G401.6 (cell line): ENCODE data around the gene MRPL45.

Source experiments
- FAIRE-seq: peaks from 2 replicates; lab custom pipeline; 2012; peaks lifted over from hg19 to GRCh38; lab: Jason Lieb, UNC

The MRPL45 gene

GRCh38 chr17:38325221-38325851, 28.4 kb downstream of the MRPL45 start:
- FAIRE-seq, result no peak

- no peak for FAIRE-seq
Observed at GRCh38 chr17:38326996-38327792, 30.2 kb downstream of the MRPL45 start.

GRCh38 chr17:38327936-38328335, 31.0 kb downstream of the MRPL45 start:
- no peak for FAIRE-seq

DNA sequence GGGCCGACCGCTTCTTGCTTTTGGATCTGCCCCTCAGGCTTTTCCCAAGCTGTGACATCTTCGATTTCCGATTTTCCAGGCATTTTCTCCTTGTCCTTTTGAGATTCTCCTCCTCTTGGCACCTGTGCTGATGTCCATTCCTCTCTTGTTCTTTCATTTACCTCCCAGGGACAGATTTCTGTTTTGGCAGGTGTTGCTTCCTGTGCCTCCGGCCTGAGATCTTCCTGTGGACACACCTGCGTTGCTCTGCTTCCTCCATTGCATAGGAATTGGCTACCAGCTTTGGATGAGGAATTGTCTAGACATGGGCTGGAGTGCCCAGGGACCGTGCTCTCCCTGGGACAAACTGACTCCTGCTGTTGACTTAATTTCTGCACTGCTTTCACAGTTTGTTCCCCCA, 31.7 kb downstream of the MRPL45 start:
- no peak for FAIRE-seq

GRCh38 chr17:38329284-38329683, 32.3 kb downstream of the MRPL45 start:
- FAIRE-seq, result no peak

DNA sequence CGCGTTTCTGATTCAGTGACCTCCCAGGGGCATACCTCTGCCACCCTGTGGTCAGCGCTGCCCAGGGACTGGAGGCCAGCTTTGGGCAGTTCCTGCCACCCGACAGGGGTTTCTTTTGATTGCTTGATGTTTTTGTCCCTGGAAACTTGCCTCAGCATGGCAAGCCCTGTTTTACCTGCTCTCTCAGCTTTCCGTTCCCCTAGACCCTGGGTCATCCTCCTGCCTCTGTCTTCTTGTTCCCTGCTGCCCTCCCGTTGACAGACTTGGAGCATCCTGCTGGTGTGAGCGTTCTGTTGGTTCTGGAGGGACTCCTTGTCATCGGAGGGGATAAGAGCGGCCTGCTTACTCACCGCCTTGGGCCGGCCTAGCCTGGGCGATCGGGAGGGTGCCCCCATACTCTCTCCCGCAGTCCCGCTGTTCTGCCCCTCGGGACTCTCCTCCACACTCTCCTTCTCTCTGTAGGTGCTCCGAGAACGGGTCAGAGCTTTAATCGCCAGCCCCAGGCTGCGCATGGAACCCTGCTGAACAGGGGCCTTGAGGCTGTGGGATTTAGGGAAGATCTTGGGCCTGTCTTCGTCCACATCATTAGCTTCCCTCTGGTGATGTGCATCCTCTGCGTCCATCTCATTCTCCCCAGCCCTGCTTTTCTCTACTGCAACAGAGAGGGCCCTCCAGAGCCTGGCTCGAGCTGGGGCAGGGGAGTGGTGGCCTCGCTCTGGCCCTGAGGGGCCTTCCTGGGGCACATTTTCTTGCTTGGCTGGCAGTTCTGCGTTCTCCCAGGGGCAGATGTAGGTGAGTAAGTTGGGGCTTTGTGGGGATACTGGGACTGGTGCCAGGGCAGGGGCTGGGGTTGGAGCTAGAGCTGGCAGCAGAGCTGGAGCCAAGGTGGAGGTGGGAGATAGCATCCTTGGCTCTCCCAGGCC, 33.1 kb downstream of the MRPL45 start:
- FAIRE-seq, result no peak

- FAIRE-seq, result no peak
Observed at GRCh38 chr17:38330941-38331411, 34.0 kb downstream of the MRPL45 start.

GRCh38 chr17:38332735-38333134, 35.8 kb downstream of the MRPL45 start:
- FAIRE-seq, result no peak

DNA sequence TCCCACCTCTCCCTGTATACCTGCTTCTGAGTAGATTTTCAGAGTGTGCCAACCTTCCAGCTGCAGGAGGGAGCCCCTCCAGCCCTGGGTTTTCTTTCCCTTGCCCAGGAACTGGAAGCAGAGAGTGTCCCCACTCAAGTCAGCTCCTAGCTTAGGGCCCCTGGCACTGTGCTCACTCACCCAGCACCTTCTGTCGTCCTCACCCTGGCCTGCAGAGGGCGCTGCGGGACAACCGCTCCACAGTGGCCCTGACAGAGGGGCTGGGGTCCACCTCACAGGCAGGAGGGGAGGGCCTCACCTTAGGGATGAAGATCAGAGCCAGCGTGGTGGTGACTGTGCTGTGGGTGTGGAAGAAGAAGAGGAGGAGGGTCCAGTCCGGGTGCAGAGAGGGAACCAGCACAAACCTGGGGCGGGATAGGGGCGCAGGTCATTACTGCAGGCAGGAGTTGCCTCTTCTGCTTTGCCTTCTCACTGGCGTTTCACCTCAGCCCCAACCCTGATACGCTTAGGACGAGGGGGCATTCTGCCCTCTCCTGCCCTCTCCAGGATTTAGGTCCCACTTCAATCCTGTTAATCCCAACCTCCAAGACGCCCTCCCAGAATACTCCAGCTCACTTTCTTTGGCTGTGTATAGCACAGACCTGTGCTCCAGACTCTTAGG, 36.8 kb downstream of the MRPL45 start:
- FAIRE-seq, result no peak

- FAIRE-seq, result no peak
Observed at GRCh38 chr17:38334480-38335364, 37.8 kb downstream of the MRPL45 start.

DNA sequence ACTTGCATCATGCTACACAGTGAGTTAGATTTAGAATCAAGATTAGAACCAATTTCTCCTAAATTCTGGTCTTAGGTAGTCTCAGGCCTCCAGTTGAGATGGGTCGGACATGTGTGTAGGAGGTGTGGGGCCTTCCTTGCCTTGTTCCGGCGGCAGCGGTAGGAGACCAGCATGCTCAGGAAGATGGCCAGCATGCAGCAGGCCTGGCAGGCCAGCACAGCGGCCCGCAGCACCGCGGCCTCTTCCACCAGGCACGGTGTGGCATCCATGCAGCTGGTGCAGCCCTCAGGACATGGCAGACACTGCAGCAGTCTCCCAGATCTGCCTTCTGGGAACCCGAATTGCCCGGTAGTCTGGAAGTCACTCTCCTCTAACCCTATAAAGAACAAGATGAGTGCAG, 39.9 kb downstream of the MRPL45 start:
- FAIRE-seq, result no peak

GRCh38 chr17:38338053-38338452, 41.1 kb downstream of the MRPL45 start:
- FAIRE-seq, result no peak

GRCh38 chr17:38338535-38338934, 41.6 kb downstream of the MRPL45 start:
- no peak for FAIRE-seq

GRCh38 chr17:38339891-38340290, 42.9 kb downstream of the MRPL45 start:
- FAIRE-seq, result no peak

GRCh38 chr17:38341035-38341721, 44.2 kb downstream of the MRPL45 start:
- FAIRE-seq, result no peak

DNA sequence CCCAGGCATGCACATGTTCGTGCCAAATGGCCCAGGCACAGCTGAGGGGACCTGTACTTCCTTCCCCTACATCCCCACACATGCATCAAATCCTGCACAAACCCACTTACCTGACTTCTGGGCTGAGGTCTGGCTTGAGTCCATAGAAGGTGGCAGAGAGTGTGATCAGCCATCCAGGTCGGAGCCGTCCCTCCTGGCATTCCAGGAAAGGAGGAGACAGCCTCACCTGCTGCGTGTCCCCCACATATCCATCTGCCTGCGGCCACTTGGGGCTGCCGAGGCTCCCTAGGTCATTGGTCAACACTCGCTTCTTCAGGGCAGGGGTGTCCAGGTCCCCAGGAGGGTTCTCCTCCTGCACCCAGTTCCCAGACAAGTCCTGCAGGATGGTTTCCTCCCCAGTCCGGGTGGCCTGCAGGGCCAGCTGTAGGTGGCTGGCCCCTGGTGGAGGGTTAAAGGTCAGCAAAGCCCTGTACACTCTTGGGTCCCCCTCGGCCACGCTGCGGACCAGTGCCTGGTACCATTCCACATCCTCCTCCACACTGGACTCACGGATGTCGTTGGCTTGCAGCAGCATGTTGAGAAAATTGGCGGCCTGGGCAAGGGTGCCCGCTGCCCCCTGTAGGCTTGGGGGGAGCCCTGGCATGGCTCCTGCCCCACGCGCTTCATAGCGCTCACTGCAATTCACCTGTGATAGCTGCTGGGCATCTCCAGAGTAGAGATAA, 46.1 kb downstream of the MRPL45 start:
- no peak for FAIRE-seq

- no peak for FAIRE-seq
Observed at GRCh38 chr17:38343608-38344419, 46.8 kb downstream of the MRPL45 start, which contains the start of gene GPR179. GPR179 (minus strand) TSS chr17:38343956; CDS start chr17:38343789, 167 bp downstream.

GRCh38 chr17:38344420-38344745, 47.4 kb downstream of the MRPL45 start:
- no peak for FAIRE-seq

DNA sequence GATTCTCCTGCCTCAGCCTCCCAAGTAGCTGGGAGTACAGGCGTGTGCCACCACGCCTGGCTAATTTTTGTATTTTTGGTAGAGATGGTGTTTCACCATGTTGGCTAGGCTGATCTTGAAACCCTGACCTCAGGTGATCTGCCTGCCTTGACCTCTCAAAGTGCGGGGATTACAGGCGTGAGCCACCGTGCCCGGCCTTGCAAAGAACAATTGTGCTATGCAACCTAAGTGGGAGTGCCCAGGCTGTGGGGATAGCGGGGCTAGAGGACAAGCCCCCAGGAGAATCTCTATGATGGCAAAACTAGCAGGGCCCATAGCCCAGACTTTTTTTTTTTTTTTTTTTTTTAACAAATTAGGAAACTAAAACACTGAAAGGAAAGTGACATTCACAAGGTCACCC, 48.8 kb downstream of the MRPL45 start:
- FAIRE-seq, result no peak
